NCI-H2081 treated with DMSO at 0.1 percent for 48 hours (cell line): ENCODE measurements around the gene SERPINB10.

Experiments
- DNase-seq: peaks from one replicate; lab custom pipeline; 2025; lab: John Stamatoyannopoulos, UW

Gene SERPINB10

GRCh38 chr18:63980896-63981460, 73.2 kb downstream of the SERPINB10 start:
- no peak for DNase-seq

DNA sequence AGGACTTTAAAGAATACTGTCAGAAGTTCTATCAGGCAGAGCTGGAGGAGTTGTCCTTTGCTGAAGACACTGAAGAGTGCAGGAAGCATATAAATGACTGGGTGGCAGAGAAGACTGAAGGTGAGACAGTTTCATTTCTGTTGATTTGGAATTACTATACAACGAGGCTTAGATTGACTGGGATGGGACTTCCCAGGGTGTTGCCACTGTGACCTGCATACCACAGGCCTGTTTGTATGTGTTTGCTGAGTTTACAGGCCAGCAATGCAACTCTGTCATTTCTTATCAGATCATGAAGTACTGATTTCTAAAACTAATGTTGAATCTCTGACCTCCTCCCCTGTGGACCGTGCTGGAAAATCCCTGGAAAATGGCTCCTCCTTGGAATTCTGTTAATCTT, 74.0 kb downstream of the SERPINB10 start:
- DNase-seq, result no peak

DNA sequence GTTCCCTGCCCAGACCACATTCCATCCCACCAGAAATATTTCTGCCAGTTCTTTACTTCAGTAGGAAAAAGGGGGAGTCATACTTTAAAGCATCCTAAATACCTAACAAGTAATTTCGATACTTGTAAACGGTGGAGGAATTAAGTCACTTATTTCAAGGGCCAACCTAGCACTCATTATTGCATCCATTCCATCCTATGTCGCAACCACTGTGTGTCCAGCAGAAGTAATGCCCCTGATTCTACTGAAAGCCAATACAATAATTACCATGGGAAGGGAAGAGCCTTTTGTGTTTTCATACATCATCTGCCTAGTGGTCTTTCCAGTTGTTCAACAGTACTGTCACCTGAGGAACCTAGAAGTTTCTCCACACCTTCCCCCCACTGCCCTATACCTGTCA, 74.6 kb downstream of the SERPINB10 start:
- DNase-seq, result no peak
